GM20431 (cell line): ENCODE data around the gene KARS1.

Experiments used
- in situ Hi-C: fragments of 300-500 bp; cut with MseI, MboI; formaldehyde crosslinking; loops from one replicate; pipeline ENCODE4 v1.15.0; 2020; ENCODE audit warnings: low sequenced_read_pairs; ENCODE audit not compliant: unreplicated experiment

Gene KARS1

DNA sequence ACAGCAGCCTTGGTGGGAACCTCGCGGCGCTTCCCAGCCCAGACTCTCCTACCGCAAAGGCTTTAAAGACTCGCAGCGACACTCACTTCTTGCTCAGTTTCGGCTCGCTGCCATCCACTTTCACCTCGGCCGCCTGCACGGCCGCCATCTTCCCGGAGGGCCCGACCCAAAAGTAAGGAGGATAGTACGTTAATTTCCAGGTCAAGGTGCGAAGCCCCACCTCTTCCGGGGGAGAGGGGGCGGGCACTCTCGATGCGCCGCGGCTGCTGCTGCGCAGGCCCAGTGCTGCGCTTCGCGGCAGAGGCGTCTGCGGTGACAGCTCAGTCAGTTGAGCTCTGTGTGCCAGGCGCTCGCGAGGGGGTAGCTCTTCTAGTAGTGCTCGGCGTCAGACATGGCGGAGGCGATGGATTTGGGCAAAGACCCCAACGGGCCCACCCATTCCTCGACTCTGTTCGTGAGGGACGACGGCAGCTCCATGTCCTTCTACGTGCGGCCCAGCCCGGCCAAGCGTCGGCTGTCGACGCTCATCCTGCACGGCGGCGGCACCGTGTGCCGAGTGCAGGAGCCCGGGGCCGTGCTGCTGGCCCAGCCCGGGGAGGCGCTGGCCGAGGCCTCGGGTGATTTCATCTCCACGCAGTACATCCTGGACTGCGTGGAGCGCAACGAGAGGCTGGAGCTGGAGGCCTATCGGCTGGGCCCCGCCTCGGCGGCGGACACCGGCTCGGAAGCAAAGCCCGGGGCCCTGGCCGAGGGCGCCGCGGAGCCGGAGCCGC is at the start of gene KARS1, which contains the start of gene TERF2IP:
KARS1 (minus strand) TSS at position 174 of the 773 bp plus-strand sequence; CDS start at position 148, 26 bp downstream.
TERF2IP (plus strand) TSS at position 282 of the 773 bp plus-strand sequence; CDS start at position 392, 110 bp downstream.
- in situ Hi-C loops = no loop called here

DNA sequence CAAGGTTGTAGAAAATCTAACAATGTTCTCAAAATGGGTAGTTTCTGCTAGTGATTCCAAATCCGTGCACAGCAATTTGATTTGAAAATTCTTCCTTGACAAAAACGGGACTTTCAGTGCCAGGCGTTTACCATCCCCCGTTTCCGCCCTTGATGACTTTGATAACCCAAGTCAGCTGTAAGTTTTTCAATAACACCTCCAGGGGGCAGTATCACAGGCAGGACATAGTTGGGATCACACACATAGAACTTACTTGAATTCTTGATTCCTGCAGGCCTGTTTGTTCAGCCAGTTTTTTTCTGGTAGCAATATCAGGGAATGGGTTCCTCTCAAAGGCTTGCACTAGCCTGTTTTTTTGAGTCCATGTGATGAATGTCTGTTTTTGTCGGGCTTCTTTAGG is 48.2 kb upstream of the KARS1 start:
- in situ Hi-C loops = no loop called here

DNA sequence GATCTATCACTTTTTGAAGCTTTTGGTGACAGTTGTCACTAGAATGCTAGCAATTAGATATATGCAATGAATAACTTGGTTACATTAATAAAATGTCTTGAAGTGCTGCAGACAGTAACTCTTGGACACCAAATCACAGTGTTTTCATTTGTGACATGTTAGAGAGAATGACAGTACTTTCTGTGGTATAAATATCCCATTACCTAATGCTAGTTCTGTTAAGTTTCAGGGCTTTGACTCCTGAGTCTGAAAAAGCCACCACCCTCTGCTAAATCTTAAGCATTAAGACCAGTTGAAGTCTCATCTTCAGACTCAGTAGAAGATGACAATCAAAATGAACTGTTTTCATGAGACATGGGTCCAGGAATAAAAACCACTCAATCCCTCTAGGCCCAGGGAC is 39.9 kb upstream of the KARS1 start:
- in situ Hi-C loops = no loop called here

DNA sequence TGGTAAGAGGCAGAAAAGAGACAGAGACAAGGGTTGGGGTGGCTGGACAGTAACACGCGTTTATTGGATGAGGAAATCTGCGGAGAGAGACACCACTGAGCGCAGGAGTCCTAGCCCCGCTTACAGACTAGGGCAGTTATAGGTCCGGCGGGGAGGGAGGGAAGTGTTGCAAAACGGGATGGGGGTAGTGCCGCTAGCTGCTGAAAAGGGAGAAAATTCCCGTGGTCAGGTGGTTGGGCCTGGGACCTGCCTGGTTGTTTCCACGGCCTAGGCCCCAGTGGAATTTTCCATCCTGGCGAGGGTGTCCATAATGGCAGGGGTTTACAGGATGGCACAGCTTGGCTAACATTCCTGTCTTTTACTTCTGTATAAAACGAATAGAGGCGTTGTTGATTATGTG is 34.8 kb upstream of the KARS1 start:
- in situ Hi-C loops = no loop called here

DNA sequence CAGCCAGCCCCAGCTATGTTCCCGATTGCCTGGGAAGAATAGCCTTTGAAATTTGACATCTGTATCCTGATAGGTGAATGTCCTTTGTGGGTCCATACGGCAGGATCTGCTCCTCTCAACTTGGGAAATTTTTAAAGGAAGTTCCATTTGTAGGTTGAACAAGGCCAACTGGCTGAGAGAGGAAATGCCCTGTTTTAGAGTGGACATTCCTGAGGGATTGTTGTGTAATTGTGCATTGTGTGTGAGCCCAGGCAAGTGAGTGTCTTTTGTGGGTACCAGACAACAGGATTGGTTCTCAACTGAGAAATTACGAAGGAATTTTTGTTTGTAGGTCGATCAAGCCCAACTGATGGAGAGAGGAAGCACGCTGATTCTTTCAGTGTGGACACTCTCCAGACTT is 31.9 kb upstream of the KARS1 start:
- in situ Hi-C loops = no loop called here

DNA sequence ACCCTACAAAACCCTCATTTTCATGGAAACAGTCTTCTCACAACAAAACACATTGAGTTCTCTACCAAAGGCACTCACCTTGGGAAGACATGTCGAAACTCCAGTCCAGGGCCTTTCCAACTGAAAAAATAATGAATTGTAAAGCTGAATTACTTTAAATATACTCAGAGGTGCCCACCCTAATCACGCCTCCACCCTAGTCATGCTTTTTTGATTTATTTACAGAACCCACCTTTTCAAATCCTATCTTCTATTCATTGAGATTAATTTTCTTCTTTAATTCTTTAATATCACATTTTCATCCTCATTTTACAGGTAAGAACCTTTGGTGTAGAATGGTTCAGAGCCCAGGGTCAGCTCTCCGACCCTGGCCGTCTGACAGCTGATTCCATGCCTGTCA is 29.4 kb upstream of the KARS1 start, which contains the start of gene CPHXL2:
CPHXL2 (minus strand) TSS at position 101 of the 400 bp plus-strand sequence; CDS start at position 91, 10 bp downstream.
- in situ Hi-C loops = no loop called here

DNA sequence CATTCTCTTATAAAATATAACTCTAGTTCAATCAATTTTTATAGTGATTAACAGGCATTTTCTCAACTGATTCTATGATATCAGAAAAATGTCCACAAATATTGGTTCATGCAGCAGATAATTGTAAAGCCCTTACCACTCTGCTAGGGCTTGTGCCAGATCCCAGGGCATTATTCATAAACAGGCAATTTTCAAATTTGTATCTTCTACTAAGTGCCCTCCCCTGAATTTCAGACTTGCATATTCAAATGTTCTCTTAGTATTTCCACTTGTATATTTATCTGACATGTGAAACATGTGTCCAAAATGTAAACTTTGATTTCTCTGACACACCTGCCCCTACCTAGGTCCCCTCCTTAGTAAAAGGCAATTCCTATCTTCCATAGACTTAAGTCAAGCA is 20.0 kb upstream of the KARS1 start:
- in situ Hi-C loops = no loop called here

DNA sequence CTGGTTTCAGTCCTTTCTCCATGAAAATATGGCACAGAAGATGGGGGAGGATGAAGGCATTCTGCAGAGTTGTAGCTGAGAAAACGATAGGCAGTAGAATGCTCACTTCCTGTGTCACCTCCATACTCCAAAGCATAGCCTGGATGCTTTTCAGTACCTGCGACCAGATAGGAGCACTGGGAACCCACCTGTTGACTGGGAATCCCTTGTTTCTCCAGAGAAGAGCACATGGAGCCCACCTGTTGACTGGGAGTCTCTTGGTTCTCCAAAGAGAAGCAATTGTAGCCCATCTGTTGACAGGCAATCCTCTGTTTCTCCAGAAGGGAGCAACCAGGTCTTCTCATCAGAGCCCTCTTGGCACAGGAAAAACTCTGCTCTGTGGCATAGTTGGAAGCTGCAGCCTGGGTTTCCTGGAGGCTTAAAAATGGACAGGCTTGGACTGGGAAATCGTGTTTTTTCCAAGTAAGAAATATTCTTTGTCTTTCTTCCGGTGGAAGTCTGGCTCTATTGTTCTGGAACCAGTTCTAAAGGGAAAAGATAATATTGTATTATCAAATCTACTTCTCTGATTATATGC is 13.3 kb upstream of the KARS1 start:
- in situ Hi-C loops = no loop called here

DNA sequence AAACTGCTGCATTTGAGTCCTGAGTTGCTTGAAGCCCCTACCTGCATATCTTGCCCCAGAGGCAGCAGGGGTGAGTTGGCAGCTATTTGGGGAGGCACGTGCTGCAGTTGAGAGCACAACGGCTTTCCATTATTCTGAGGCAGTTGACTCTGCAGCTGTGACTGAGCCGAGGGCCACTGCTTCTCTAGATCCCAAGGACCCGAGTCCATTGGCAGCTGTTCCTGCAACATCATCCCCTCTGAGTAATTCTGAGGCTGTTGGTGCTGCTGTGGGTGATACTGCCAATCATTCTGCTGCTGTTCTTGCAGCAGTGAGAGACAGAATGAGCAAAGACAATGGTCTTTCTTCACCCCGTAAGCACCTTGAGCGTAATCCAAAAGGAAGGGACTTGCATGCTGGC is 12.9 kb upstream of the KARS1 start:
- in situ Hi-C loops = no loop called here

DNA sequence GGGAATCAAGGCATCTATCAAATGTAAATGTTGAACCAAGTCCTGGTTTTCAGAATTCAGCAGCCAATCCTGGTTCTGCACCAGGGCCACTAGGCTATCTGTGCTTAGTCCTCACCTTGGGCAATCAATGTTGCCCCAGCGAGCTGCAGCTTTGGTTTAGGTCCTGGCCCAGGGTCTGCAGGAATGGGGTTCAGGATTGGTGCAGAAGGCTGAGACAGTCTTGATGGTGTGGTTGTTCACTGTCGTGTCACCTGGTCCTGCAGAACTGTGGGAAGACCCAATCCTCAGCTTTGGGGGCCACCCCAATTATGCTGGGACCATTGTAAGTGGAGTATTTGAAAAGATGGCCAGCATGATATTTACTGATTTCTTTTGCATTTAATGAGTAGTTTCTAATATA is 10.7 kb upstream of the KARS1 start:
- in situ Hi-C loops = no loop called here

DNA sequence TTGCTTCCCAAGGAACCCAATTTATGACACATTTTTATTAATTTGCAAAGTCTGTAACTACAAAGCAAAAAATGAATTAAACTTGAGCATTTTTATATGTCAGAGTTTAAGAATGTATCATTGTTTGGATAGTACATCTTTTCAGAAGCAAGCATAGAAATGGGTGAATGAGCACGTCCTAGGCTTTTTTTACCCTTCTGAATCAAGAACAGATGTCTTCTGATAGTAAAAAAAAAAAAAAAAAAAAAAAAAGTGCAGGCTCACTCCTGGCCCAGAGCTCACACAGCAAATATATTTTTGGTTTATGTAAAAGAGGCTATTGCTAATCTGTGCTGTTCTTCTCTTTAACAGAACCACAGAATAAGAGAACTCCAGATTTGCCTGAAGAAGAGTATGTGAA is 6.5 kb upstream of the KARS1 start:
- in situ Hi-C loops = no loop called here

DNA sequence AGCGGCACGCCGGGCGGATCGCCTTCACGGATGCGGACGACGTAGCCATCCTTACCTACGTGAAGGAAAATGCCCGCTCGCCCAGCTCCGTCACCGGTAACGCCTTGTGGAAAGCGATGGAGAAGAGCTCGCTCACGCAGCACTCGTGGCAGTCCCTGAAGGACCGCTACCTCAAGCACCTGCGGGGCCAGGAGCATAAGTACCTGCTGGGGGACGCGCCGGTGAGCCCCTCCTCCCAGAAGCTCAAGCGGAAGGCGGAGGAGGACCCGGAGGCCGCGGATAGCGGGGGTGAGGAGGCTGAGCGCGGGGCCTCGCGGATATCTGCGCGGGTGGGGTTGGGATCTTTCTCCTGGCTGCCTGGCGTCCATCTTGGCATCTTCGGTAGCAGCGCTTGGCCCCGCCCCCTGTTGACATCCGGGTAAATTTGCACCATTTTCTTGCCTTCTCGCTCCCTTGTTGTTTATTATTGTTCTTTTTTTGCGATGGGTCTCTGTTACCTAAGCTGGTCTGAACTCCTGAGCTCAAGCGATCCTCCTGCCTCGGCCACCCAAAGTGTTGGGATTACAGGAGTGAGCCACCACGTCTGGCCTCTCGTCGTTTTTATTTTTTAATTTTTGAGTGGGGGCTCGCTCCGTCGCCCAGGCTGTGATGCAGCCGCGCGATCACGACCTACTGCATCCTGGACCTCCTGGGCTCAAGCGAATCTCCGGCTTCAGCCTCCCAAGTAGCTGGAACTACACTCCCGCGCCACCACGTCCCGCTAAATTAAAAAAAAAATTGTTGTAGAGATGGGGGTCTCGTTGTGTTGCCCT is 1.0 kb upstream of the KARS1 start:
- in situ Hi-C loops = no loop called here

DNA sequence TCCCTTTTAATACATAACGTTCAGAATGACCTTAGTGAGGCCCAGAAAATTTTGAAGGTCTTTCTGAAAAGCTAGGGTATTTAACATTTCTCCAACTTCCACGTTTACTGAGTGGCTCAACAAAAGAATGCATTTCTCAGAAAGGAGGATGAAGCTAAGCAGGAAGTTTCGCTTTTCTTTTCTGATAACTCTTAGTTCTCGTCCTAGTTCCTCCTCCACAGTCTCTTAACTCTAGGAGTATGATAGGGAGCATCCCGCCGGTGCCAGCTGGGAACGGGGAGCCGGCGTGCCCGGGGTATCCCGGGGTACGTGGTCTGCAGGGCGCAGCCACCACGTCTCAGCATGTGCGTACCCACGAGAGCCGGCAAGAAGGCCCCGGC is 363 bp downstream of the KARS1 start:
- in situ Hi-C loops = no loop called here

DNA sequence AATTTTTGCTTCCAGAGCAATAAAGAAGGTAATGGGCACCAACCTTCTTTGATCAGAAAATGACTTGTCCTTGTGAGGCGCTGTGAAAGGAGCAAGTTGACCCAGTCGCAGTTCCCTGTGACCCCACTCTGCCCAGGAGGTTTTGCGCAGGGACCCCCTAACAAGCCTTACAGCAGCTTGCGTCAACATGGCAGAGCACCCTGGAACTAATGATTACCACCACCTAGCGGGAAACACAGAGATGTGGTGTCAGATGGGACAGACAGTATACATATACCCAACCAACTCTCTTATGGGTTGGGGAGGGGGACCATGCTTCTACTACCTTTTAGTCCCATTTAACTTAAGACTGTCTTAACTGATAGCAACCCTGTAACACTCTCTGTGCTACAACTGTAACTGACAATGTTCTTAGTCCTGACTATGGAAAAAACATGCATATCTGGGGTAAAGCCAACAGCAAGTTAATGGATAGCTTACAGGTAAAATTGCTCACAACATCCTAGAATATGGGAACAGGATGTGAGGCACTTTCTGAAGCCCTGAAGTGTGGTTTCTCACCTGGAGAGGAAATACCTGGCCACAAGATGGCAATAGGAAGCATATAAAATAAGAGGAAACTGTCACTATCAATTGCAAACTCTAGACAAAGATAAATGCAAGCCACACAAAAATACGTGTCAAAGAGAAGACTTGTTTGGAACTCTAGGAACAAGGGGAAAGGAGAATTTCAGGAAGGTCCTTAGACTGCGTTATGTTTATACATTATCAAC is 3.0 kb downstream of the KARS1 start:
- in situ Hi-C loops = no loop called here

DNA sequence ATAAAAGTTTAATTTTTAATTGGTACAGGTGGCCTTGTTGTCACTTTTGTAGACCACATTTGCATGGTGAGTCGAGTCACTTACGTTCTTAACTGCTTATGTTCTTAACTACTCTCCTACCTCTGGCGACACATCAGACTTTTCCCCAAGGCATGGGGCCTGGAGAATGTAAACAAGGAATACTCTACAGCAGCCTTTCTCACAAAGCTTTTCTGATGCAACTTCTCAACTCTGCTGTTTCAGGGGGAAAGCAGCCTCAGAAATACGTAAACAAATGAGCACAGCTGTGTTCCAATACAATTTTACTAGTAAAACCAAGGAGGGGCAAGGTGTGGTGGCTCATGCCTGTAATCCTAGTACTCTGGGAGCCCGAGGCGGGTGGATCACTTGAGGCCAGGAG is 6.9 kb downstream of the KARS1 start:
- in situ Hi-C loops = no loop called here

DNA sequence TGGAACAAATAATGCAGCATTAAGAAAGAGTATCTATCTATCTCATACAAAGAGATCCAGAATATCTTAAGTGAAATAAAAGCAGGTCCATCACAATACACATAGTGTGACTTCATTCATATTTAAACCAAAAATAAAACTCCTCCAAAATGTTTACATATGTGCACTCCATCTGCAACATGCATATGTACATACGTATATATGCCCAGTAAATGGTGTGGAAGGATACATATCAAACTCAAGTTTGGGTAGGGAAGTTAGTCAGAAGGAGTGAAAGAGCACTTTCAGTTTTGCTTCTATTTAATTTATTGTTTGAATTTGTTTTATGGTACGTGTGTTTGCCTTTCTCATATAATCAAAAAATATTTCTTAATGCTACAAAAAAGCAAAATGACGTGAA is 12.4 kb downstream of the KARS1 start:
- in situ Hi-C loops = no loop called here

DNA sequence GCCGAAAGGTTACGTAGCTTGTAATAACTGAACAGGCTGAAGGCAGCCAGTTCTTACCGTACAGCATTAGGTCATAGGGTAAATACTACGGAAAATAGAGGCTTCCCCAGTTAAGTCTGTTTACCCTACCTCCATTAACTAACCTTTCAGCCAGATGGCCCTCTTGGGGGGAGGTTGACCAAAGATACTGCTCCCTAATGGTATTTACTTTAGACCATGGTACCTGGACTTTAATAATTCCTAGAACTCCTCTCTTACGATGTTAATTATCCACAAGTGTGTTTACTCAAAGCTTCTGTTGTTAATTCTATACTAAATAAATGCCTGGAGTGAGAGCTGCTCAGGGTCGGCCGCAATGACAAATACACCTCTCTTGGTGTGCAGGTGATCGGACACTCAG is 14.6 kb downstream of the KARS1 start:
- in situ Hi-C loops = no loop called here

DNA sequence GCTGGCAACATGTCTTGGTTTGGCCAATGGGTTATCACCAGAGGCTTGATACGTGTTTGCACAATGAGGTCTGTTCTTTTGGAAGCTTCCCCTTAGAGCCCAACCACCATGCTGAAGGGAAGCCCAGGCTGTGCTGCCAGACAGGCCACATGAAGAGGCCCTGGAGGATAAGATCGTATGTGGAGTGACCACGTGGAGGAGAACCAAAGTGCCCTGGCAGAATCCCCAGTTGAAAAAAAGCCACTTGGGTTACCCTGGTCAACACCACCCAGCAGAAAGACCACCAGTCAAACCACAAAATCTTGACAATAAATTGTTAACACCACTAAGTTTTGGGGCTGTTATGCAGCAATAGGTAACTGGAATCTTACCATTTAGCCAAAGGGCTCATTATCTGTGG is 17.4 kb downstream of the KARS1 start:
- in situ Hi-C loops = no loop called here

DNA sequence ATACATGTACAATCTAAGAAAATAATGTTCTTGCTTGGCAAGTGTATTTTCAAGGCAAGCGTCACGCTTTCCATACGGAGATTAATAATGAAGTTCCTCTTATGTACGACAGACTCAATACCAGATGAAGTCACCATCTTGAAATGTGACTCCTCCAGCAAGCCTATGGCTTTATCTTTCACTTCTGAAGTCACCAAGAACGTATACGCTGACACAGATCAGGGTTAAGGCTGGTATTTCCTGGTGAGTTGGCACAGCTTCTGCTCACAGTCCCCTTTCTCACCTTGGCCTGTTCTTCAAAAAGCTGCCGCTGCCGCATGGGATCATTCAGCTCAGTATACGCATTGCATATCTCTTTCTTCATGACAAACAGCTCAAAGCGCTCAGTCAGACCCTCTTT is 18.3 kb downstream of the KARS1 start:
- in situ Hi-C loops = no loop called here

DNA sequence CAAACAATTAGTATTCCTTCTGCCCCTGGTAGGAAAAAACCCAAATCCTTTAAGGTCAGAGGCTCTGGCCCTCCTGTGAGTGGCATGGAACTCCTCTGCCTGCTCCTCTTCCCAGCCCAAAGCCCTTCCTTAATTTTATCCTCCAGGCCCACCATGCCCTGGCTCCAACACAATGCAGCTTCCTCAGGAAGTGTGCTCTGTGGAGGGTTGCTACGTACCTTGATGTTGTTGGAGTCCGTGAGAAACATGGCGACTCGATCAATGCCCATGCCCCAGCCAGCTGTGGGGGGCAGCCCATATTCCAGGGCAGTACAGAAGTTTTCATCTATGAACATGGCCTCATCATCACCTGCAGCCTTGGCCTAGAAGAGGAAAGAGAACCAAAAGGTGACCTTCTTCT is 19.1 kb downstream of the KARS1 start:
- in situ Hi-C loops = no loop called here
